ENCODE measurements around the gene YIF1A.

Gene YIF1A

GRCh38 chr11:66315921-66316811 is 27.2 kb upstream of the YIF1A start:
- Histone ChIP-seq H3K9me3 (ENCODE audit: severe bottlenecking) (peaks cover 3% of the 10 kb centered on the region), H3K27me3 (ENCODE audit: insufficient read depth, low read depth, severe bottlenecking) (no peaks in the 10 kb centered on the region), H3K27ac (no peak overlapping the region), H3K4me3 (ENCODE audit: low read depth, low read length) (no peak overlapping the region), H3K36me3 (no peaks in the 10 kb centered on the region)
- TF ChIP-seq CTCF (IDR thresholded peaks at IDR 0.05; ENCODE audit: low read depth, low read length) = no peak
- DNase-seq = no peak

GRCh38 chr11:66315498-66315885 is 26.5 kb upstream of the YIF1A start:
- peaks cover 3% of the 10 kb centered on the region for H3K9me3 ChIP-seq (ENCODE audit: severe bottlenecking)
- TF ChIP-seq CTCF (IDR thresholded peaks at IDR 0.05; ENCODE audit: low read depth, low read length) = no peak
- no peak overlapping the region for H3K4me3 ChIP-seq (ENCODE audit: low read depth, low read length)
- H3K27ac ChIP-seq = no peak overlapping the region
- DNase-seq = no peak
- H3K27me3 ChIP-seq (ENCODE audit: insufficient read depth, low read depth, severe bottlenecking) = no peaks in the 10 kb centered on the region
- H3K36me3 ChIP-seq = no peaks in the 10 kb centered on the region

GRCh38 chr11:66314561-66315497 is 25.9 kb upstream of the YIF1A start:
- Histone ChIP-seq H3K27me3 (ENCODE audit: insufficient read depth, low read depth, severe bottlenecking) (no peaks in the 10 kb centered on the region), H3K9me3 (ENCODE audit: severe bottlenecking) (no peaks in the 10 kb centered on the region), H3K27ac (no peak overlapping the region; the same call in 1 of the 2 replicates), H3K4me3 (ENCODE audit: low read depth, low read length) (no peak overlapping the region), H3K36me3 (no peaks in the 10 kb centered on the region)
- no peak for DNase-seq
- no peak for TF ChIP-seq CTCF (IDR thresholded peaks at IDR 0.05; ENCODE audit: low read depth, low read length)

GRCh38 chr11:66314186-66314501 is 25.2 kb upstream of the YIF1A start:
- Histone ChIP-seq H3K27ac (peak overlapping the region; percentile 85), H3K36me3 (no peaks in the 10 kb centered on the region), H3K9me3 (ENCODE audit: severe bottlenecking) (no peaks in the 10 kb centered on the region), H3K27me3 (ENCODE audit: insufficient read depth, low read depth, severe bottlenecking) (no peaks in the 10 kb centered on the region), H3K4me3 (ENCODE audit: low read depth, low read length) (no peak overlapping the region)
- DNase-seq = no peak
- no peak for TF ChIP-seq CTCF (IDR thresholded peaks at IDR 0.05; ENCODE audit: low read depth, low read length)

- Histone ChIP-seq H3K4me3 (ENCODE audit: low read depth, low read length) (peak overlapping the region; percentile 49), H3K36me3 (no peaks in the 10 kb centered on the region), H3K9me3 (ENCODE audit: severe bottlenecking) (no peaks in the 10 kb centered on the region), H3K27ac (peak overlapping the region; percentile 85), H3K27me3 (ENCODE audit: insufficient read depth, low read depth, severe bottlenecking) (no peaks in the 10 kb centered on the region)
- peak; percentile 53 for DNase-seq
- peak; percentile 38 for TF ChIP-seq CTCF (IDR thresholded peaks at IDR 0.05; ENCODE audit: low read depth, low read length)
Measured at GRCh38 chr11:66313321-66314185, 24.6 kb upstream of the YIF1A start.

Measured in WERI-Rb-1 (cell line).